Stromal cell of bone marrow (primary cell): ENCODE results near the gene ENPP1.
"Not testable (repeated sequence)": the region's sequence is repeated elsewhere in the genome, so short reads cannot be mapped to it uniquely, and the experiment has no call there.

Experiments used
- DNase-seq: peaks from one replicate; pipeline ENCODE4 v3.0.0-alpha.2; 2012; ENCODE audit warnings: low read depth

ENPP1 gene

DNA sequence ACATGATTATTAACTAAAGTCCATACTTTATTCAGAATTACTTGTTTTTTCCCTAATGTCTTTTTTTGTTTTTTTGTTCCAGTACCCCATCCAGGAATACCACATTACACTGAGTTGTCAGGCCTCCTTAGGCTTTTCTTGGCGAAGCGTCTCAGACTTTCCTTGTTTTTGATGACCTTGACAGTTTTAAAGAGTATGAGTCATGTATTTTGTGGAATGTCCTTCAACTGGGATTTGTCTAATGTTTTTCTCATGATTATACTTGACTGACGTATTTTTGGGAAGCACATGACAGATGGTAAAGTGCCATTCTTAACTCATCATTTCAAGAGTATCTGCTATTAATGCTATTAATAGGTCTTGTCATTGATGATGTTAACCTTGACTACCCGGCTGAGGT is 23.6 kb downstream of the ENPP1 start:
- DNase-seq: peak; percentile 94

DNA sequence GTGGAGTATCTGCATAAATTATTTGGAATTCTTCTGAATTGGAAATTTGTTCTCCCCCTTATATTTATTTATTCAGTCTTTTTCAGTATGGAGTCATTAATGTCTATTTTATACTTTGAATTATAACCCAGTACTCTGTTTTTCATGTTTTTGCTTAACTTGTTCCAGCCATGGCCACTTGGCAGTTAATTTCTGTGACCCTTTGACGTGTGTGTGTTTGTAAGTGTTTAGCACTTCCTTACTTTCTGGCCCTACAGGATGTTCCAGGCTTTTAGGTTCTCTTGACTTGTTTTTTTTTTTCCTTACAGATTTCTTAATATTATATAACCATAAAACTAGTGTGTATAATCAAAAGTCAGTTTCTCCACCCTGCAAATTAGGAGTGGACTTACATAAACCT is 24.1 kb downstream of the ENPP1 start:
- DNase-seq: no peak

DNA sequence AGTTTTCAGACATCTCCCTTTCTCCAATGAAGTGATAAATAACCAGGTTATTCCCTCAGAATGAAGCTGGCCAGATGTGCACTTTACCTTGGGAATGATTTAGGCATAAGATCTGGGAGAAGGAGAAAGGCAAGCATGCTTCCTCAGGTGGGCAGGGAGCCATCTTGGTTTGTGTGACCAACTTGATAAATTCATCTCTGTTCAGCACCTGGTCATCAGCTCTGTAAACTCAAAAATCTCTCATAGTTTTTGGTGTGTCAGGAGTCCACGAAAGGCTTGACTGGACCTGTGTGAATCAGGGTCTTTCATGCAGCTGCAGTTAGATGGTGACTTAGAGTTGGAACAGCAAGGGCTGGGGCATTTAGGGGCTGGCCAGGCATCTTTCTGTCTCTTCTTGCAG is 24.5 kb downstream of the ENPP1 start:
- no peak for DNase-seq

DNA sequence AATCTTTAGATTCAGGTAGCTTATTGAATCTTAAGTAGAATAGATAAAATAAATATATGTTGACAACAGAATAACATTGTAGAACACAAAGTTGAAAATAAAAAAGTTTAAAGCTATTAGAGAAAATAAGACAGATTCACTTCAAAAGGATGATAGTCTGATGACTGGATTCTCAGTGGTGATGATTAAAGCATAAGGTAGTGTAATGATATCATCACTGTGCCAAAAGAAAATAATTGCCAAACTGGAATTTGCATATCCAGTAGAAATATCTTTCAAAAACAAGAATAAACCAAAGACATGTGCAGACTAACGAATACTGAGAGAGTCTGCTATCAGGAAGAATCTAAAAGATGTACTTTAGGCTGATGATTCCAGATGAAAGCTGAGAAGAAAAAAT is 30.2 kb downstream of the ENPP1 start:
- DNase-seq: no peak

- no peak for DNase-seq
These were observed 31.6 kb downstream of the ENPP1 start for GRCh38 chr6:131839388-131839787.

GRCh38 chr6:131840441-131840840 is 32.6 kb downstream of the ENPP1 start:
- DNase-seq: no peak

- DNase-seq: no peak
These were observed 33.2 kb downstream of the ENPP1 start for GRCh38 chr6:131840936-131841583.

DNA sequence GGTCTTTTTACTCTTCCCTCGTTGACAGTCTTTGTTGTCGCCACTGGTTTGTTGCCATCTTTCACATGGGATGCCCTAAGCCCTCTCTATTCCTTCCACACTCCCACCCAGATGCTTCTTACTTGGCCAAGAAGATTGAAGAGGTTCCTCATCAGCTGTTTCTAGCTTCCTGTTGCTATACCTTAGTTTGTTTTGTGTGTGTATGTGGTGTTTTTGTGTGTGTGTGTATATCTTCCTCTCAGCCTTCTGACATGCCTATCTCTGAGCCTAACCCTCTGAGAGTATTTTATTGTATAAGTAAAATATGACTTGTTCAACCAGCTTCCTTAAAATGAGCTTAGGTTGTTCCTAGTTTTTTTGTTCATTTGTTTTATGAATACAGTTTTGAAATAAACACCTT is 35.9 kb downstream of the ENPP1 start:
- DNase-seq: no peak

- no peak for DNase-seq
These were observed 36.5 kb downstream of the ENPP1 start for GRCh38 chr6:131844243-131844841.

DNA sequence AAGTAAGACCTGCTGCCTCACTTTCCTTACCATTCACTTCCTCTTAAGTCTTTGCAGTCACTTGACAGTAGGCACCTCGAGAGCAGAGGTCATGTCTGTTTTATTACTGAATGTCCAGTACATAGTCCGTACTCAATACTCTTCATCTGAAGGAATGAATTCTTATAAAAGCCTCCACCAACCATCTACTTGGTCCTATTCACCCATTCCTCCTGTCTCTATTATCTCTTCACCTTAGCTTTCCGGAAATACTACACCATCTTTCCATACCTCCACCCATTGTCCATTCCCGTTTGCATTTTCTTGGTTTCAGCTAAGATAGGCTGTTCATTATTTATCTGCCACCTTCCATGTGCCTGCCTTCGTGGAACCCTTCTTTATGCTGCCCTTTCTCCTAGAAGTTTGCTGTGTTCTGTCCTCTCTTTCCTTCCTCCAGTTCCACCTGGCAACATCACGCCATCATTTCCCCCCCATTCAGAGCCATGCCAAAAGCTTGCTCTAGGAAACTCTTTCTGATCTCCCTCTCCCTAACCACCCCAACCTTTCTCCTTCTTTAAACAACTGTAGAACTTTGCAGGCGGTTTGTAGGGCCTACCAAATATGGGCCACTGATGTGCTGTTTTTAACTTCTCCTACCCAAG is 38.3 kb downstream of the ENPP1 start:
- no peak for DNase-seq

DNA sequence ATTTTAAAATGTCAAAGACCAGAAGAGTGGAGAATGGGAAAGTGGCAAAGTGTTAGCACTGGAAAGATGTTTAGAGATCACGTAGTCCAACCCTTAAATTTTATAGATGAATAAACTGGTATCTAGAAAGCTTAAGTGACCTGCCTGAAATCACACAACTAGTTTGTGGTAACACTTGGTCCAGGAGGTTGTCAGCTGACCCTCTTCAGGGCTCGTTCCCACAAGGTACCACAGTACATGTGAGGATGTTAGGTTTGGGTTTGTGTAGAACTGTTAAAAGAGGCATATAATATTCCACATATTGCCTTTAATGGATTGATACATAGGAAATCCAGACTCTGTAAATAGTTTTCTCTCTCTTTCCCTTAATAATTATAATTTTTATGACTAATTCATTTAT is 39.1 kb downstream of the ENPP1 start:
- no peak for DNase-seq

DNA sequence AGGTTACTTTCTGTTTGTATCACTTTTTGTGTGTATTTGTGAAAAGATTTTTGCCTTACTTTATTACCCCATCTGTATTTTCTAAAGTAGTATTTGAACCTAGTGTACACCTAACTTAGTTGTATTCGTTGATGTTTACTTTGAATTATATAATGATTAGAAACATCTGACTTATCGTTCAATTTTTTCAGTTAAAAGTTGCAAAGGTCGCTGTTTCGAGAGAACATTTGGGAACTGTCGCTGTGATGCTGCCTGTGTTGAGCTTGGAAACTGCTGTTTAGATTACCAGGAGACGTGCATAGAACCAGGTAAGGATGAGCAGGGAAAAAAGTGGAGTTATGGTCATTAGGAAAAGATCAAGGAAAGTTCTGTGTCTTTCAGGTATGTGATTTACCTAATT is 42.0 kb downstream of the ENPP1 start:
- DNase-seq: no peak

DNA sequence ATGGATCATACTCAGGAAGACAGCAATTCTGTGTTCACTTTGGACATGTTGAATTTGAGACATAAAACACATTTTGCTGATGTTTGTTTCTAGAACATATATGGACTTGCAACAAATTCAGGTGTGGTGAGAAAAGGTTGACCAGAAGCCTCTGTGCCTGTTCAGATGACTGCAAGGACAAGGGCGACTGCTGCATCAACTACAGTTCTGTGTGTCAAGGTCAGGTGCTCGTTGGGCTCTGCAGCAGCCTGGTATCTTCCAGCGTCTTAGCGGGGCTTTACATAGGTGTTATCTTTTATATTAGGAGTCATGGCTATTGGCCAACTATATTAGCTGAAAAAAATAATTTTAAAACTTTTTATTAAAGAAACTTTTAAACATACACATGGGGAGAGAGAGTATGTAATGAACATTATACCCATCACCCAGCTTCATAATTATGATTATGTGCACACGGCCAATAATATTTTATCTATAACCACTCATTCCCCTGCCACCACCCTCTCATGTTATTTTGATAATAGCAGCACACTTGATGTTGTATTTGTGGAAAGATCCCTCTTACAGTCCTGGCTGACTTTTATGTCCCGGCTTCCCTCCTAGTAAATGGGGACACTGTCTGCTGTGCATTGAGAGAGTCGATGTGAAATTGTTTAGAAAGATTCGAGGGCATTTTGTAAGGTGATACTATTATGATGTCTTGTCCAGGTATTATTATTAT is 43.4 kb downstream of the ENPP1 start:
- no peak for DNase-seq

DNA sequence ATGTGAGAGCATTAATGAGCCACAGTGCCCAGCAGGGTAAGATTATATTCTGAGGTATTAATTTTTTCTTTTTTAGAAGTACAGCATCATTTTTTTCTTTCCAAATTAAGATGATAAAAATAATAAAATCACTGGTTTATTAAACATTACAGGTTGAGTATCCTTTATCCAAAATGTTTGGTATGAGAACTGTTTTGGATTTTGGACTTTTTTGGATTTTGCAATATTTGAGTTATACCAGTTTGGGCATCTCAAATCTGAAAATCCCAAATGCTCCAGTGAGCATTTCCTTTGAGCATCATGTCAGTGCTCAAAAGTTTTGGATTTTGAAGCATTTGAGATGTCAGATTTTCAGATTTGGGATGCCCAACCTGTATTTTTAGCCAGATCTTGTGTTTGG is 44.4 kb downstream of the ENPP1 start:
- DNase-seq: no peak

- no peak for DNase-seq
These were observed 47.0 kb downstream of the ENPP1 start for GRCh38 chr6:131854803-131855202.

DNA sequence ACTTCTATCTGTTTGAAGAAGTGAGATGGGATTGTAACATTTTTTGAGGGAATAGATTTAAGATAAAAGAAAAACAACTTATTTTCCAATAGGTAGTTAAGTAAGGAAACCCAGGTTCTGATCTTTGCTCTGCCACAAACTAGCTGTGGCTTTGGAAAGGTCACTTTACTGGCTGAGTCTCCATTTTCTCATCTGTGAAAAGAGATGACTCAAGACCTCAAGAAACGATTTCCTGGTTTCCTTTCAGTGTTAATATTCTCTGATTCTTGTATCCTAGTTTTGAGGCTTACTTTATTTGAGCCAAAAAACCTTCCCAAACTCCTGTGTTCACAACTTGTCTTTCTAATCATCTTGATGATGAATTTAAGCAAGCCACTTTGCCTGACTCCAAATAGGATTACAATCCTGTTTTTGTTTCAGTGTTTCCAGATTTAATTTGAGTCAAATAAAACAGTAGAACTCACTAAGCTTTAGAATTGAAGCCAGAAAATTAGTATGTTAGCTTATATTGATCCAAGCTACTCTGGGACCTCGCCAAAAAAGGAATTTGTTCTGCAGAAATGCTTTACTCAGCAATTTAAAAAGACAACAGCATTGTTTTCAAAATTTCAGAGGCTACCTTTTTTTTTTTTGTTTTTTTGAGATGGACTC is 51.1 kb downstream of the ENPP1 start:
- DNase-seq: peak; percentile 65

DNA sequence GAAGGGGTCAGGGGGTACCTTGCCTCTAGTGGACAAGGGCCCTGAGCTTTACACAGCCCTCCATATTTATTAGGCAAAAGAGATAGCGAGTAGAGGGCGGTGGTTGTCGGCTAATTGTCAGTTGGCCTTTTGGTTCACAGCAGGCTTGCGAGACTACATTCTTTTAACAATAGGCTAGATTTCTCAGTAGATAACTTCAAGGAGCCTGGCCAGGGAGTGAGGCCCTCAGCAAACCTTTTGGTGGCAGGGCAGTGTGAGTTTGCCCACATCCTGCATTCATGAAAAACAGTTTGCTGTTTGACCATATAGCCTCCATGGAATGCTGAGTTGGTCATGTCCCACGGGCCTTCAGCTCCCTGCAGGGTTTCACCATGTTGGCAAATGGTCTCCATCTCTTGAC is 51.8 kb downstream of the ENPP1 start:
- DNase-seq: not testable (repeated sequence)

DNA sequence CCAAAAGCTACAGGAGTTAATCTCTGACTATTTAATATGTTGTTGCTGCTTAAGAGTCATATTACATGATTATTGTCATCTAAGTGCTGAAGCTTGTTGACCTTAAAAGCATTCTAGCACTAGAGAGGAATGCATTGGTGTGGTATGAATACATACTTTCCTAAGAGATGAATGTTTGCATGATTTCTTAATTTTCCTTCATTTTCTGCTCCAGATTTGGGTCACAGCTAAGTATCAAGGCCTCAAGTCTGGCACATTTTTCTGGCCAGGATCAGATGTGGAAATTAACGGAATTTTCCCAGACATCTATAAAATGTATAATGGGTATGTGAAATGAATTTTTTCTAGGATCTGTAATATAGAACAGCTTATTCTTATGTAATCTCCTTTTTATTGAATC is 53.6 kb downstream of the ENPP1 start:
- DNase-seq: no peak

GRCh38 chr6:131862476-131862875 is 54.7 kb downstream of the ENPP1 start:
- no peak for DNase-seq

GRCh38 chr6:131867744-131868143 is 59.9 kb downstream of the ENPP1 start:
- DNase-seq: no peak

GRCh38 chr6:131868836-131869235 is 61.0 kb downstream of the ENPP1 start:
- DNase-seq: no peak

DNA sequence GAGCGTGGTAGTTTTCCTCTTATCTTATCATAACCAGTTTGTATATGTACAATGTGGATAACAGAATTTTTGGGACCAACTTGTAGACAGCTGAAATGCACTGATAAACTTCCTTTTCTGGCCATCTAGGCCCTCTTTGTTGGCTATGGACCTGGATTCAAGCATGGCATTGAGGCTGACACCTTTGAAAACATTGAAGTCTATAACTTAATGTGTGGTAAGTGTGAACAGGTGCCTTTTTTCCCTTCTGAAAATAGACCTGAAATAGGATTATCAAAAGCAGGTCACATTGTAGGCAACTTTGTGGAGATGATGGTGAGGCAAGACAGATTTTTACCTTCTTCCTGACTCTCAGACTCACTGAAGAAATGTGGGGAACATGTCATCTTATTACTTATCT is 67.8 kb downstream of the ENPP1 start:
- no peak for DNase-seq

DNA sequence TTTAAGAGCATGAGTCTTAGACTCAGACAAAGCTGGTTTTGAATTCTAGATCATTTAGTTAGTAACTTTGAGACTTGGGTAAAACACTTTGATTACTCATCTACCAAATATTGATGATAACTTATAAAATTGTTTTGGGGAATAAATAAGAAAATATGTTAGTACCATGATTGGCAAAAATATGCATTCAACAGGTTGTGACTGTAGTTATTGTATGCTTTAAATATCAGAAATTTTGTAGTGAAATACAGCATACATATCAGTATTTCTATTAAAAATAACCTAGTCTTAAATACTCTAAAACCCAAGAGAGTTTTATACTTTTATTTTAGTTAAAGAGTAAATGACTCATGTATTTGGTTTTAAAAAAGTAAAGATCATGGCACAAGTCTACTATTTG is 68.7 kb downstream of the ENPP1 start:
- no peak for DNase-seq
